D341Med (cell line): ENCODE data around the gene PGAP2.
A peak's percentile ranks its signal among the peaks of the same experiment; 100 is the strongest.
"Not testable (repeated sequence)": the region's sequence is repeated elsewhere in the genome, so short reads cannot be mapped to it uniquely, and the experiment has no call there.

Experiments used
- DNase-seq: peaks from one replicate; pipeline ENCODE4 v3.0.0; 2012; ENCODE audit warnings: low spot score

Gene PGAP2

GRCh38 chr11:3807909-3808860 is at the start of gene PGAP2:
TSS of gene PGAP2 (plus strand) at chr11:3808560. CDS start at chr11:3811260, 2,700 bp downstream.
- DNase-seq = peak; percentile 80

DNA sequence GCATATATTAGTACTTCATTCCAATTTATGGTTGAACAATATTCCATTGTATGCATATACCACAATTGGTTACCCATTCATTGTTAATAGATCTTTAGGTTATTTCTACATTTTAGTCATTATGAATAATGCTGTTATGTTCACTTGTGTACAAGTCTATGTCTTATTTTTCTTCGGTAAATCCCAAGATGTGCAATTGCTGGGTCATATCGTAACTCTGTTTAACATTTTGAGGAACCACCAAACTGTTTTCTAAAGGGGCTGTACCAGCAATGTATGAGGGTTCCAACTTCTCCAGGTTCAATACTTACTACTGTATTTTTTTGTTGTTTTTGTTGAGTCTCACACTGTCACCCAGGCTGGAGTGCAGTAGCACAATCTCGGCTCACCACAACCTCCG is 44.1 kb upstream of the PGAP2 start:
- no peak for DNase-seq

- DNase-seq = not testable (repeated sequence)
These were observed 41.5 kb upstream of the PGAP2 start for GRCh38 chr11:3766836-3767235.

- no peak for DNase-seq
These were observed 40.8 kb upstream of the PGAP2 start for GRCh38 chr11:3767536-3767935.

DNA sequence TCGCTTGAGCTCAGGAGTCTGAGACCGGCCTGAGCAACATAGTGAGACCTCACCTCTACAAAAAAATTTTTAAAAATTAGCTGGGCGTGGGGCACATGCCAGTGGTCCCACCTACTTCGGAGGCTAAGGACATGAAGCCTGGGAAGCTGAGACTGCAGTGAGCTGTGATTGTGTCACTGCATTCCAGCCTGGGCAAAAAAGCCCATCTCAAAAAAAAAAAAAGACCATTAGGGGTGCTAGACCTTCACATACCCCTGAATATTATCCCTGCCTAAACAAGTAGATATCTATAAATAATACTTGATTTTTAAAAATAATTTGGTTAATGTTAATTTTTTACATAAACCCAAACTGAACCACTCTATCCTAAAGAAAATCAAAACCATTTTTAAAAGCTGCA is 35.2 kb upstream of the PGAP2 start:
- DNase-seq = no peak

- no peak for DNase-seq
These were observed 32.5 kb upstream of the PGAP2 start for GRCh38 chr11:3775736-3776406.

GRCh38 chr11:3781423-3781822 is 26.9 kb upstream of the PGAP2 start:
- no peak for DNase-seq

DNA sequence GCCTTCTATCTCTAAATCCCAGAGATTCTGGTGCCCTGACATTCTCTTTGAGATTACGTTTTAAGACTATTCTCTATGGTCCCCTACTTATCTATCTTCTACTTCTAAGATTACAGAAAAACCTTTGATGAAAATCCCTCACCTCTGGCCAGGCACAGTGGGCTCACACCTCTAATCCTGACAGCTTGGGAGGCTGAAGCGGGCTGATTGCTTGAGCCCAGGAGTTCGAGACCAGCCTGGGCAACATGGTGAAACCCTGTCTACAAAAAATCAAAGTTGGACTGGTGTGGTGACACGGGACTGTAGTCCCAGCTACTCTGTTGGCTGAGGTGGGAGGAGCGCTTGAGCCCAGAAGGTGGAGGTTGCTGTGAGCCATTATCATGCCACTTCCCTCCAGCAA is 25.4 kb upstream of the PGAP2 start:
- no peak for DNase-seq

GRCh38 chr11:3783611-3784010 is 24.7 kb upstream of the PGAP2 start:
- DNase-seq = no peak

DNA sequence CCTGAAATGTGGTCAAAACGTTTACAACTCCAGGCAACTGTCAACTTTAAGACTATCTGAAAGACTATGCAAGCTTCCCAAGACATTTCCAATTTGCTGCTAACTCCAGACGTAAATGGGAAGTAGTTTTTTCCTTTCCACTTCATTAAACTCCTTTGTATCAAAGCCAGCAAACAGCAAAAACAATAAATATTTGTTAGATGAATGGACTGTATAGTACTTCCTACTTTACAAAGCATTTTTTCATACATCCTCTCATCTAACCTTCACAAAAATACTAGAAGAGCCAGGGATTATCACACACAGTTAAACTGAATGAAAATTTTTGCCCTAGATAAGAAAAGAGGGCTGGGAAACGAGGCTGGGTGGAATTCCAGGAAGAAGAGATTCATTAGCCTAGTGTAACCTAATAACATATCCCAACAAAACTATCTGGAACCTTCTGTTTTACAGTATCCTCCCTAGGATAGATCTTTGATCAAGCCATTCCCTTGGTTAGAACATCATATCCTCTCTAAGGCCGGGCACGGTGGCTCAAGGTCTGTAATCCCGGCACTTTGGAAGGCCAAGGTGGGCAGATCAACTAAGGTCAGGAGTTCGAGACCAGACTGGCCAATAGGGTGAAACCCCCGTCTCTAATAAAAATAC is 21.5 kb upstream of the PGAP2 start:
- DNase-seq = no peak

DNA sequence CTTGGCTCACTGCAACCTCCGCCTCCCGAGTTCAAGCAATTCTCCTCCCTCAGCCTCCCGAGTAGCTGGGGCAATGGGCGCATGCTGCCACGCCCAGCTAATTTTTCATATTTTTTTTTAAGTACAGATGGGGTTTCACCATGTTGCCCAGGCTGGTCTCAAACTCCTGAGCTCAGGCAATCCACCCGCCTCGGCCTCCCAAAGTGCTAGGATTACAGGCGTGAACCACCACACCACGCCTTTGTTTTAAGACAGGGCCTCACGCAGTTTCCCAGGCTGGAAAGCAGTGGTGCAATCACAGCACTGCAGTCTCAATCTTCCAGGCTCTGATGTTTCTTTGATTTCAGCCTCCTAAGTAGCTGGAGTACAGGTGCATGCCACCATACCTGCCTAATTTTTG is 14.0 kb upstream of the PGAP2 start:
- not testable (repeated sequence) for DNase-seq

DNA sequence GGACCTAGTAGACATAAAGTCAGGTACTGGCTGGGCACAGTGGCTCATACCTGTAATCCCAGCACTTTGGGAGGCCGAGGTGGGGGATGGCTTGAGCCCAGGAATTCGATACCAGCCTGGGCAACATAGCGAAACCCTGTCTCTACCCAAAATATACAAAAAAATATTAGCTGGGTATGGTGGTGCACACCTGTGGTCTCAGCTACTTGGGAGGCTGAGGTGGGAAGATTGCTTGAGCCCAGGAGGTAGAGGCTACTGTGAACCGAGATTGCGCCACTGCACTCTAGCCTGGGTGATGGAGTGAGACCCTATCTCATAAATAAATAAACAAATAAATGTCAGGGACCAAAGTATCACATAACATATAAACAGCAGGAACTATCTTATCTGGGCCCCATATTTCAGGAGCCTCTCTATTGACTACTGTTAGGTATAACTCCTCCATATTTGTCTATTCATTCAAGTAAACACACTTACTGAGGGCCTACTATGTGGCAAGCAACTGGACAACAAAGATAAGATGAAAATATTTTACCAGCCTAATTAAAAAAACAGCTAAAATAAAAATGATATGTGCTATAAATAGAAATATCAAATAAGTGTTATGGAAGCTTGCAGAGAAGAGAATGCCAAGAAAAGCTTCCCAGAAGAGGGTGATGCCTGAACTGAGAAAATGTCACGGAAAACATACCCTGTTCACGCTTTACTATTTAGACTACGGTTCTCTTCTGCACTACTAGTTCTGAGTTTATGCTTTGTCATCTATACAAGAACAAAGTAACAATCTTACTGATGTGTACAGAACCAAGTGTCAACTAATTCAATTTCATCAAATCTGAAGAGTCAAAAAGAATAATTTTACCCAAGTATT is 13.0 kb upstream of the PGAP2 start:
- no peak for DNase-seq

GRCh38 chr11:3796002-3796311 is 12.4 kb upstream of the PGAP2 start:
- DNase-seq = no peak

DNA sequence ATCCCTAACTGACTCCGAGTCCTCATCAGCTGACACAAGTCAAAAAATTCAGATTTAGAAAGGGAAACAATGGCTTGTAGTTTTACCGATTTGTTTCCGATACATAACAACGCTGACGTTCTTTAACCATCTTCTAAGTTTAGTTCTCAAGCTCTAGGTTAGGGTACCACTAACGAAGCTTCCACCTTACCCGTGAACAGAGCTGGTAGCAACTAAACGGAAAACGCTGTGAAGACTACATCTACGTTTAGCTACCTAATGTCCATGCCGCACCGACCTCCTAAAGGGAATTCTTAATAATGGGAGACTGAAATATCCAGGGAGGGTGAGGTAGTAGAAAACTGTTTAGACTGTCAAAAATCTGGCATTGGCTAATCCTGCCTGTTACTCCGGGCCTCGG is 12.0 kb upstream of the PGAP2 start:
- no peak for DNase-seq

- peak; percentile 79 for DNase-seq
These were observed 11.5 kb upstream of the PGAP2 start for GRCh38 chr11:3796801-3797328.

DNA sequence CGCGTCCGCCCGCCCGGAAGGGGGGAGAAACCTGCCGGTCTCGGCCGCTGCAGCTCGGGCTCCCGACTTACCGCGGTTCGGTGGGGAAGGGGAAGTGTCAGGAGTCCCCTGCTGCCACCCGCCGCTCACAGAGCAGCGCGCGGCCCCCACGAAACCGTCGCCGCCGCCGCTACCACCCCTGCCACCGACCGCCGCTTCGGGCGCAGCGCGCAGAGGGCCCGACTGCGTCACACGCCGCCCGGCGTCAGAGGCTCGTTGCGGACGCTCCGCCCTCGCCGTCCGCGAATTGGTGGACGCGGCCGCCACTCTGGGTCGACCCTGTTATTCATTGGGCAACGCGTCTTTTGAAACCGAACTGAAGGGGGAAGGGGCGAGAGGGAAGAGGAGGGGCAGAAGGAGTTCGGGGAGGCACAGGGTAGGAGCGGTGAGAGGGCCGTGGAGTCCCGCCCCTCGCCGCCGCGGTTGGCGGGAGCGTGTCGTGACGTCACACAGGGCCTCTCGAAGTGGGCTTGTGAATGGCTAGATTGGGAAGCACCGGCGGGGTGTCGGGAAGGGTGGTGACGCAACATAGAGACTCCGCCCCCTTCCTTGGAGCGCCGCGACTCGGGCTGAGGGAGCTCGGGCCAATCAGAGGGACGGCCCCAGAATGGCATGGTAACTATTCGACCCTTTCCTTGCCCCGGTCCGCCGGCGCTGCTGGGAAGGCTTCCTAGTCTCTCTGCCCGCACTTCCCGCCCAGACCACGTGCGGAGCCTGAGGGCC is 10.8 kb upstream of the PGAP2 start, which contains the start of gene NUP98:
Gene NUP98, minus strand, starts transcription at position 226 of the 762 bp plus-strand sequence. CDS start 15,437 bp downstream, outside the sequence.
- peak; percentile 97 for DNase-seq

GRCh38 chr11:3799143-3799542 is 9.2 kb upstream of the PGAP2 start:
- no peak for DNase-seq

DNA sequence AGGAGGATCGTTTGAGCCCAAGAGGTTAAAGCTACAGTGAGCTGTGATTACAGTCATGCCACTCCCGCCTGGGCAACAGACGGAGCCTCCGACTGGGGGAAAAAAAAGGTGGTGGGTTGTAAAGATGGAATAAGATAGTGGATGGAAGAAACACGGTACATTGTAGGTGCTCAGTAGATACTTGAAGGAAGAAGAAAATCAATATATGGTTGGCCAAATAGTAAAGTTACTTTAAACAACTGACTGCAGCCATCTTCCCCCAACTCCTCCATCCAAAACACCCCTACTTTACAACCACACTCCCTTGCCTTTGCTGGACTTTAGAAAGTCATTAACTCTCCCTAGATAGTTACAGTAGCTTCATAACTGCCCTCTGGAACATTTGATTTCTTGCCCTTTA is 8.5 kb upstream of the PGAP2 start:
- no peak for DNase-seq

DNA sequence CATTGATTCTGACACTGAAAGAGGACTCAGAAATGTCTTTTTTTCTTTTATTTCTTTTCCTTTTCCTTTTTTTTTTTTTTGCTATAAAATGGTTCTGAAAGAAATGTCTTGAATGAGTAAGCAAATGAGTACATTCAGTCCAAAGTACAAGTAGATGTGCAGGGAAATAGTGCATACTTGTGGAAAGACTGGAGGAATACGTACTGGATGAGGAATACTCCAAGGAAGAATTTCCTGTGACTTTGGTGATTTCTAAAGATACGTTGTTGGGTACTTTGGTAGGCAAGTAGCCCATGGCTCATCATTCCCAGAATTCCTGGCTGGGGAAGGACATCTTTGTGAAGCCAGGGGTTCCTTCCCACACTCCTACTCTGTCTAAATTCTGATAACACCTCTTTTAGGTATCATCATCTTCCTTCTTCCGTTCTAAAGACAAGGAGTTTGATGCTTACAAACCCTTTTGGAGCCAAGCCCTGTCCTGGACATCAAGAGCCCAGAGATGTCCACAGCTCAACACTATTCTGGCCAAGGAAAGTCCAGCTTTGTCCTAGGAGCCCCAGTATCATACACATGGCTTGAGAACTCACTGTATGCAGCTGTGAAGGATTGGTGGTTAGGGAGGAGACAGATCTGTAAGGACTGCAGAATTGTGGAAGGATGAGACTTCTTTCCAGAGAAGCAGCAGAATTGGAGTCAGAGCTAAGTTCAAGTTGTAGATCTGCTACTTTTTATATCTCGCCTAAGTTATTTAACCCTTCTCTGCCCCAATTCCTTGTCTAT is 6.2 kb upstream of the PGAP2 start:
- no peak for DNase-seq
